ENCODE measurements around the gene ZNF580.

DNA sequence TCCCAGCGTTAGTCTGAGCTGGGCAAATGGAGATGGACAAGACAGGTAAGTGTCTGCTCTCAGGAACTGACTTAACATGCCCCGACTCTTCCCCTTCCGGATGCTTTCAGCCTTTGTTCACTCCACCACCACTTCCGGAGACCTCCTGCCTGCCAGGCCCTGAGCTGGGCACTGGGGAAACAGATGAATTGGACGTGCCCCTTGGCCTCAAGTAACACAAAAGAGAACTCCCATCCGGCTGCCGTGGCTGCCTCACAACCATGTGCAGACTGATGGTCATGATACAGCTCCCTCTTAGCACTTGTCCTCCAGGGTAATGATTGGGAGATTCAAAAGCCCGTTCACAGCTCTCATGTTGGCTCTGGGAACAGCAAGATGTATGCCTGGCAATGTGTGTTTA is 23.4 kb upstream of the ZNF580 start:
- TF ChIP-seq CTCF (IDR thresholded peaks at IDR 0.05) (no peak), POLR2A (IDR thresholded peaks at IDR 0.05) (no peak)
